HG02678 (cell line): ENCODE measurements around the gene BCAN.
"Not testable (repeated sequence)": the region's sequence is repeated elsewhere in the genome, so short reads cannot be mapped to it uniquely, and the experiment has no call there.

Source experiments
- ATAC-seq: cut with Tn5 transposase; IDR thresholded peaks from one replicate; pipeline ENCODE4 v1.9.1; 2021; ENCODE audit warnings: mild to moderate bottlenecking, moderate library complexity; ENCODE audit not compliant: unreplicated experiment

Gene BCAN

GRCh38 chr1:156641761-156642264 lies at the start of gene BCAN:
Gene BCAN, plus strand, starts transcription at chr1:156642117. Its CDS starts 3,938 bp downstream, at chr1:156646055.
- no peak for ATAC-seq

- ATAC-seq: no peak
These were observed 49.6 kb upstream of the BCAN start for GRCh38 chr1:156592158-156592909.

- no peak for ATAC-seq
These were observed 48.8 kb upstream of the BCAN start for GRCh38 chr1:156592910-156593660.

- no peak for ATAC-seq
These were observed 48.3 kb upstream of the BCAN start for GRCh38 chr1:156593661-156593989.

GRCh38 chr1:156594190-156594589 lies 47.7 kb upstream of the BCAN start:
- ATAC-seq: no peak

- no peak for ATAC-seq
These were observed 46.9 kb upstream of the BCAN start for GRCh38 chr1:156595016-156595415.

- no peak for ATAC-seq
These were observed 45.5 kb upstream of the BCAN start for GRCh38 chr1:156596426-156596825.

- ATAC-seq: no peak
These were observed 43.8 kb upstream of the BCAN start for GRCh38 chr1:156598125-156598524.

GRCh38 chr1:156598731-156599432 lies 43.0 kb upstream of the BCAN start:
- ATAC-seq: no peak

GRCh38 chr1:156599811-156600210 lies 42.1 kb upstream of the BCAN start:
- no peak for ATAC-seq

- ATAC-seq: no peak
These were observed 41.2 kb upstream of the BCAN start for GRCh38 chr1:156600733-156601121.

- peak; percentile 59 for ATAC-seq
These were observed 40.6 kb upstream of the BCAN start, which contains the start of gene GPATCH4 for GRCh38 chr1:156601122-156601830. Gene GPATCH4, minus strand, starts transcription at chr1:156601479.

GRCh38 chr1:156601892-156602291 lies 40.0 kb upstream of the BCAN start:
- ATAC-seq: peak; percentile 20

GRCh38 chr1:156602557-156602993 lies 39.3 kb upstream of the BCAN start:
- no peak for ATAC-seq

- ATAC-seq: not testable (repeated sequence)
These were observed 34.6 kb upstream of the BCAN start for GRCh38 chr1:156607344-156607743.

GRCh38 chr1:156608036-156608674 lies 33.8 kb upstream of the BCAN start:
- ATAC-seq: no peak

- ATAC-seq: peak; percentile 61
These were observed 32.9 kb upstream of the BCAN start for GRCh38 chr1:156608981-156609380.

- not testable (repeated sequence) for ATAC-seq
These were observed 31.8 kb upstream of the BCAN start for GRCh38 chr1:156610072-156610471.

GRCh38 chr1:156612666-156613065 lies 29.3 kb upstream of the BCAN start:
- ATAC-seq: no peak

GRCh38 chr1:156615946-156616345 lies 26.0 kb upstream of the BCAN start:
- no peak for ATAC-seq
